ENCODE data around the gene CFL2.

The CFL2 gene

DNA sequence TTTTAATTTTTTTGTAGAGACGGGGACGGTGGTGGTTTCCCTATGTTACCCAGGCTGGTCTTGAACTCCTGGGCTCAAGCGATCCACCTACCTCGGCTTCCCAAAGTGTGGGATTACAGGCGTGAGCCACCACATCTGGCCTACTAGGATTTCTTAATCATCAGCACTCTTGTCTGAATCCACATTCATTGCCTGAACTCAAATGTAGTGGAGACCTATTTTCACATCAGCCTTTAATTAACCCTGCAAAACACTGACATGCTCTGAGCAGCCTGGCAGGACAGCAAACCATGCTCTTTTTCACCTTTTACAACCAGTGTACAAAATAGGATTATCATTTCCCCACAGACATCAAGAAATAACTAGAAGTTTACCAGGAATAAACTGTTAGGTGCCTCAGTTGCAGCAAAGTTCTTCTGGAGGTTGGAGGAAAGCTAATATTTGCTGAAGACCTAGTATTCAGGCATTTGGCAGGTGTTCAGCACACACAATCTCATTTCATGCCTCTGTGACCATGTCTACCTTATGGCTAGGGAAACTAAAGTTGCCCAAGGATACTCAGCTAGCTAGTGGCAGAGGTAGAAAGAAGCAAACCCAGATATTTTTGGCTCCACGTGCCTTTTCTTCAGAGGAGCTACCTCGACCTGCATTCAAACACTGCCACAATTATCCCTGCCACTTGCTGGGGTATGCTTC, 37.7 kb downstream of the CFL2 start:
- no peak for DNase-seq (ENCODE audit: low spot score)

DNA sequence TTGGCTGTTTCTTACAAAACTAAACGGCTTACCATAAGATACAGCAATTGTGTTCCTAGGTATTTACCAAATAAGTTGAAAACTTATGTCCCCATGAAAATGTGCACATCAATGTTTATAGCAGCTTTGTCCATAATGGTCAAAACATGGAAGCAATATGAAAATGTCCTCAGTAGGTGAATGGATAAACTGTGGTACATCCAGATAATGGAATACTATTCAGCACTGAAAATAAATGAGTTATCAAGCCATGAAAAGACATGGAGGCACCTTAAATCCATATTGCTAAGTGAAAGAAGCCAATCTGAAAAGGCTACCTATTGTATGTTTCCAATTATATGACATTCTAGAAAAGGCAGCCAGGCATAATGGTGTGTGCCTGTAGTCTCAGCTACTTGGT, 40.7 kb downstream of the CFL2 start:
- no peak for DNase-seq (ENCODE audit: low spot score)

- DNase-seq (ENCODE audit: low spot score), result no peak
Measured at GRCh38 chr14:34671716-34672115, 42.7 kb downstream of the CFL2 start.

GRCh38 chr14:34668111-34668510, 46.3 kb downstream of the CFL2 start:
- no peak for DNase-seq (ENCODE audit: low spot score)

GRCh38 chr14:34667007-34667406, 47.4 kb downstream of the CFL2 start:
- DNase-seq (ENCODE audit: low spot score), result no peak

GRCh38 chr14:34665785-34666435, 48.5 kb downstream of the CFL2 start:
- DNase-seq (ENCODE audit: low spot score), result peak; percentile 81

DNA sequence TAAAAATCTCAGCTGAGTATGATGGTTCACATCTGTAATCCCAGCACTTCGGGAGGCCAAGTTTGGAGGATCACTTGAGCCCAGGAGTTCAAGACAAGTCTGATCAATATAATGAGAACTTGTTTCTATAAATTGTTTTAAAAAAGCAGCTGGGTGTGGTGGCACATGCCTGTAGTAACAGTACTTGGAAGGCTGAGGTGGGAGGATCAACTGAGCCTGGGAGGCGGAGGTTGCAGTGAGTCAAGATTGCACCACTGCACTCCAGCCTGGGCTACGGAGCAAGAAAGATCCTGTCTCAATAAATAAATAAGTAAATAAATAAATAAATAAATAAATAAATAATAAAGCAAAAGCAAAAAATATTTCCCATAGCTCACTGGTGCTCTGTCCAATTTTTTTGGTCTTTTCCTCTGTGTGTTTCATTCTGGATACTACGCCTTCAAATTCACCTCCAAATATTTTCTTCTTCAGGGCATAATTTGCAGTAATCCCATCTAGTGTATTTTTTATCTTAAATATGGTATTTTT, 51.8 kb downstream of the CFL2 start:
- no peak for DNase-seq (ENCODE audit: low spot score)

- DNase-seq (ENCODE audit: low spot score), result no peak
Measured at GRCh38 chr14:34660796-34661195, 53.6 kb downstream of the CFL2 start.
